HG03097 (cell line): ENCODE results near the gene NOXO1.

Experiments used
- ATAC-seq: cut with Tn5 transposase; IDR thresholded peaks from one replicate; pipeline ENCODE4 v1.9.1; 2021; ENCODE audit not compliant: unreplicated experiment, low FRiP score

Gene NOXO1, protein sequence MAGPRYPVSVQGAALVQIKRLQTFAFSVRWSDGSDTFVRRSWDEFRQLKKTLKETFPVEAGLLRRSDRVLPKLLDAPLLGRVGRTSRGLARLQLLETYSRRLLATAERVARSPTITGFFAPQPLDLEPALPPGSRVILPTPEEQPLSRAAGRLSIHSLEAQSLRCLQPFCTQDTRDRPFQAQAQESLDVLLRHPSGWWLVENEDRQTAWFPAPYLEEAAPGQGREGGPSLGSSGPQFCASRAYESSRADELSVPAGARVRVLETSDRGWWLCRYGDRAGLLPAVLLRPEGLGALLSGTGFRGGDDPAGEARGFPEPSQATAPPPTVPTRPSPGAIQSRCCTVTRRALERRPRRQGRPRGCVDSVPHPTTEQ

DNA sequence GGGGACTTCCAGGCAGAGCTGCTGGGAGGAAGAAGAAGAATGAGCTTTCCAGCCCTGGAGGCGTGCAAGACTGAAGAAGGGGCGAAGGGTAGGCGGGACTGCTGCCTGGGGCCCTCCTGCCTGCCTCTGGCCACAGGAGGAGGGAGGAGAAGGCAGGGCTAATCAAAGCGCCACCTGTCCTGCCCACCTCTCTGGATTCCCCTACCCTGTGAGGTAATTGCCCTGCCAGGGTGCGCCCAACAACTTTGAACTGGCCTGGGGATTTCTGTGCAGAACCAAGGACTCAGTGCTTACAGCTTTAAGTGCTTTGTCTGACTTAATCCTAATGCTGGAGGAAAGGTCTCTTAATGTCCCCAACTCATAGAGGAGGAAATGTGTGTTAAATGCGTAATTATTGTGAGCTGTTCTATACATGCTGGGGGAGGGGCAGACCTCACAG, at the start of gene NOXO1:
NOXO1 (minus strand) TSS at position 72 of the 439 bp plus-strand sequence. CDS start 290 bp downstream, outside the sequence.
- ATAC-seq = no peak

DNA sequence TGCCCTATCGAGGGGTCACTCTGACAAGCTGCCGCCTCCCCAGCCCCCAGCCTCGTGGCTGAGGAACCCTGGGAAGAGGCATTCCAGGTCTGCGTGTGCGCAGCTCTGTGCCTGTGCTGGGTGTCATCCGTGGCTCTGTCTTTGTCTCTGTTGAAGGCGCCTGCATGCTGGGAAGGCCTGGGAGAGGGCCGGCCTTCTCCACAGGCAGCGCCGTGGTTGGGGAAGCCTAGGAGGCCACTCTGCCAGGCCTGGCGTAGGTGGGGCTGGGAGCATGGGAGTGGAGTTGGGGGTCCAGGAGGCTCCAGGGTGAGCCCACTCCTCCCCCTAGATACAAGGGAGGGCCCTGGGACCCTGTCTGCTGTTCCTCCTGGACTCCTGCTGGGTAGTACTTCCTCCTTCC, 48.8 kb upstream of the NOXO1 start:
- ATAC-seq = no peak

DNA sequence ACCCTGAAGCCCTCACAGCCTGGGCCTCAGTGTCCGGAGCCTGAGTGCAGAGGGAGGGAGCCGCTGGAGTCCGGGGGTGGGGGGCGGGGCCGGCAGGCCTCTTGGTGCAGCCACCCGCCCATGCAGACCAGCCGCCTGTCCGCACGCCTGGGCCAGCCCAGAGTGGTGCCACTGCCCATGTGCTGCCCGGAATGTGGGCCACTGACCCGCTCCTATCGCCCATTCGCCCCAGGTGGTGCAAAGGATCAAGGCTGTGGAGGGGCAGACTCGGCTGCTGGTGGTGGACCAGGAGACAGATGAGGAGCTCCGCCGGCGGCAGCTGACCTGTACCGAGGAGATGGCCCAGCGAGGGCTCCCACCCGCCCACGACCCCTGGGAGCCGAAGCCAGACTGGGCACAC, 48.1 kb upstream of the NOXO1 start:
- no peak for ATAC-seq

DNA sequence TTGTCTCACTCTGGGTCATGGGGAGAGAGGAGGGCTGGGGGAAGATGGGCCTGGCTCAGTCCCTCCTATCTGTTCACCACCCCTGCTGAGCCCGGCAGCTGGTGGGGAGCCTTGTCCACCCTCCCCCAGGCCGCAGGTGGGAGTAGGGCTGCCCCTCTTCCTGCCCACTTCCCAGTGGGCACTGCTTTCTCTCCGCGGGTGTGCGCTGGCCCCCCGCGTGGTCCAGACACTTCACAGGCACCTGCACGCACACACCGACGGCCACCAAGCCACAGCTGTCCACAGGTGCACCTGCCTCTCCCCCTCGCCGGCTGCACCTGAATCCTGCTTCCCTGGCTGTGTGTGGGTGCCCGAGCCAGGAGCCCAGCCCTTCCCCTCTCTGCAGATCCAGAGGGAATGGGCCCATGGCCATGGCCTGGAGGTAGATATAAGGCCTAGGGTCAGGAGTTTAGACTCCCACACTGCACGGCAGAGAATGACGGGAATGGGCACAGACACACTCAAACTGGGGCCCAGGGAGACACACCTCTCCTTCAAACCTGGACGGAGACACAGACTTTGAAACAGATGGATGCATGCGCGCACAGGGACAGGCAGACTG, 47.5 kb upstream of the NOXO1 start:
- no peak for ATAC-seq

DNA sequence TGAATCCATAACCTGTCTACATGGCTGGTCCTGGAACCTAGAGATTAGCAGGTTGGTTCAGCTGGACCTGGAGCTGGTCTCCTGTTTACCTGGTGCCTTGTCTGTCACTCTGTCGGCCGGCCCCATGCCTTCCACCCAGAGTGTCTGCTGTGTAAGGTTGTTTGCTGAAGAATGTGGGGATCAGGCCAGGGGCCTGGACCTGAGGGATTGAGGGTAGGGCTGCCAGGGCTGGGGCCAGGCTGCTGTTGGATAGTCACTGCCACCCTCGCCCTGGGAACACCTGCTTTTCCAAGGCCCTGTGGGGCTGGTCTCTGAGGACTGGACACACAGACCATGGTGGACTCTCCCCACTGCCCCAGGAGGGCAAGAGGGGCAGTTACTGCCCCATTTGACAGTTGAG, 46.9 kb upstream of the NOXO1 start:
- ATAC-seq = no peak

DNA sequence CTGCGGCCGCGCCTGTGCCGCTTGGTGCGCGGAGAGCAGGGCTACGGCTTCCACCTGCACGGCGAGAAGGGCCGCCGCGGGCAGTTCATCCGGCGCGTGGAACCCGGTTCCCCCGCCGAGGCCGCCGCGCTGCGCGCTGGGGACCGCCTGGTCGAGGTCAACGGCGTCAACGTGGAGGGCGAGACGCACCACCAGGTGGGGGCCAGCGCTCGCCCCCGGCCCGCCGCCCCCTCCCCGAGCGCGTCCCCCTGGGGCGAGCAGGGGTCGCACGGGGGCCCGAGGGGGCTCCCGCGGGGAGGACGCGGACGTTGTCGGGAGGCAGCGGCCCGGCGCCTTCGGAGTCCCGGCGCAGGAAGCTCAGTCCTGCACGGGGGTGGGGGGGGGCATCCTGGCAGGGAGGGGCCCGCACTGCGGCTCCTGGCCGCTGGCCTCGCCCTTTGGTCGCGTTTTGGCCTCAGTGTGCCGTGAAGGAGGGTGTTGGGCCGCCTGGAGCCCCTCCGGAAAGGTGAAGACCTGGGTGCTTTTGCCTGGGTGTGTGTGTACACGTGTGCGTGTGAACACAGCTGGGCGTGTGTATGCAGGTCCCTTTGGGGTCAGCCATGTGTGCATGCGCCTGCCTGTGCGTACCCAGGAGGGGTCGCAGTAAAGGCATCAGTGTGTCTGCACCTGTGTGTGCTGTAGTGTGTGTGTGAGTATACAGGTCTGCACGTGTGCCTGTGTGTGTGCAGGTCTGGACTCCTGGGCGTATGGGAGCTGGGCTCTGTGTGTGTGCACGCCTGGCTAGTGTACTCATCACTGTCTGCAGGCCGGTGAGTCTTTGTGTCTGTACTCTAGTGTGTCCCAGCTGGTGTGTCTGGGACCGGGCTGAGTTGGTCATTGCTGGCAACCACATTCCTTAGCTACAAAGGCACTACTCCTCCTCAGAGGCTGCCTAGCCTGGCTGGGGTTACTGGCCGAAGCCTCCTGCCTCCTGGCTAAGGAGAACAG, 46.0 kb upstream of the NOXO1 start:
- ATAC-seq = no peak

DNA sequence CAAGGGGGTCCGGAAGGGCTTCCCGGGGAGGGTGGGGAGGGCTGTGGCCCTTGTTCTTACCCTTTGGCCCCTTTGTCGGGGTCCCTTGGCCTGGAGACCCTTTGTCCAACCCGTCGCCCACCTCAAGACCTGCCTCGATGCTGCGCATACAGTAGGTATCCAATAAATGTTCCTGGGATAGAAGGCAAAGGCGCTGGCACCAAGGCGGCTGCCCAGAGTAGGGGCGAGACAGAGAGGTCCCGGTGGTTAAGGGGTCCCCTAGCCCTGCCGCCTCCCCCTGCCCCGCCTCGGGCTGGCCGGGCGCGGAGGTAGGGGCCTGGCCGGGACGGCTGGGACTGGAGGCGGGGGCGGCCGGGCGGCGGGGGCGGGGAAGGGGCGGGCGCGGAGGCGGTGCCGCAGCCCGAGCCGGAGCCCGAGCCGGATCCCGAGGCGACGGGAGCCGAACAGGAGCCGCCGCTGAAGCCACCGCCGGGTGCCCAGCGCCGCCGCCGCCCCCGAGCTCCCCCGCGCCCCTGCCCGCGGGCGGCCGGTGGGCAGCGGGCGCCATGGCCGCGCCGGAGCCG, 45.3 kb upstream of the NOXO1 start, which contains the start of gene NHERF2:
NHERF2 (plus strand) TSS at position 442 of the 563 bp plus-strand sequence; CDS start at position 546, 104 bp downstream.
- ATAC-seq = no peak

DNA sequence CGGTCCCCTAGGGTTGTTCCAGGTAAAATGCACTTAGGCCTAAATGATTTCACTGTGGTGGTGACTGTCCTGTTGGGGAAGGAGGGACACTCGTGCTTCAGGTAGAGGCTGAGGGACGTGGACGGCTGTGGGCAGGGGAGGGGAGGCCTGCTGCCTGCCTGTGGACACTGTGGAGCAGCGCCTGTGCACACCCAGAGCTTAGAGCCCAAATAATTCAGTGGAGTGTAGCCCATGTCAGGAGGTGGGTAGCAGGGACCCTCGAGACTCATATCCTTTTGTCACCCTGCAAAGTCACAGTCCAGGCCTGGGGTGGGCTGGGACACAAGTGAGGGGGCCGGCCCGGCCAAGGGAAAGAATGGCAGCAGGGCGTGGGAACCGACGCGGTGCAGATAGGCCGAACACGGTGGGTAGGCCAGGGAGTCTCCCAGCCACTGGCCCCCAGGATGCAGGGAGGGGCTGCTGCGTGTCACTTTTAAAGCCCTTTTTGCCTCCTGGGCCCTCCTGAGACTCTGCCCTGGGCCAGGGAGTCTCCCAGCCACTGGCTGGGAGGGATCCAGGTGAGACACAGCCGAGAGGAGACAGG, 44.7 kb upstream of the NOXO1 start:
- no peak for ATAC-seq

DNA sequence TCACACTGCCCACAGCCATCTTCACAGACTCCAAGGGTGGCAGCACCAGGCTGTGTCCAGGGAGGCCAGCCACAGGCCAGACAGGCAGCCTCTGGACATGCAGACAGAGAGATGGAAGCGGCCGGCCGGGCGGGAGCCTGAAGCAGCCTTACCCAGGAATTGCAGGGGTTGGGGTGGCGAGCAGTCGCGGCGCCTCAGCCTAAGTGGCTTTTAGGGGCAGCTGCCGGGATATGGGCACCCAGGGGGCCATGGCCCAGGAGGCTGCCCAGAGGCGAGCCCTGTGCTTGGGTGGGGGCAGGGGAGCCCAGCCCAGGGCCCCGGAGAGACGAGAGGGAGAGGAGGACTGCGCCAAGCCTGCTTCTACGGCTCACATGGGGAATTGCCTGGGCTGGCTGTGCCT, 44.0 kb upstream of the NOXO1 start:
- no peak for ATAC-seq

DNA sequence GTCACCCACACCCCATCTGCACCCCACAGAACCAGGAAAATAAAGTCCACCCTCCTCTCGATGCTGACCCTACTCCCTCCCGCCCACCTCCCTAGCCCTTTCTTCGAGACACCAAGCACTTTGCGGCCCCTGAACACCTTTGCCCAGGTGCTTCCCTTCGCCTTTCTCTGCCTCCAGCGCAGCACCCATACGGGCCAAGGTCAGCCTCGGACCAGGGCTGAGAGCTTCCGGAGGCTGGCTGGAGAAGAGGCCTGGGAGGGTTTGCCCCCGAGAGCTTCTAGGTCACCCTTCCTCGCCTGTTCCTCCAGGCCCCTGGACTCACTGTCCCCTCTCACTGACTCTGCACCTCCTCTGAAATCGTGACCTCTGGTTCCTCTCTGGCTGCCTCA, 42.8 kb upstream of the NOXO1 start:
- ATAC-seq = no peak

DNA sequence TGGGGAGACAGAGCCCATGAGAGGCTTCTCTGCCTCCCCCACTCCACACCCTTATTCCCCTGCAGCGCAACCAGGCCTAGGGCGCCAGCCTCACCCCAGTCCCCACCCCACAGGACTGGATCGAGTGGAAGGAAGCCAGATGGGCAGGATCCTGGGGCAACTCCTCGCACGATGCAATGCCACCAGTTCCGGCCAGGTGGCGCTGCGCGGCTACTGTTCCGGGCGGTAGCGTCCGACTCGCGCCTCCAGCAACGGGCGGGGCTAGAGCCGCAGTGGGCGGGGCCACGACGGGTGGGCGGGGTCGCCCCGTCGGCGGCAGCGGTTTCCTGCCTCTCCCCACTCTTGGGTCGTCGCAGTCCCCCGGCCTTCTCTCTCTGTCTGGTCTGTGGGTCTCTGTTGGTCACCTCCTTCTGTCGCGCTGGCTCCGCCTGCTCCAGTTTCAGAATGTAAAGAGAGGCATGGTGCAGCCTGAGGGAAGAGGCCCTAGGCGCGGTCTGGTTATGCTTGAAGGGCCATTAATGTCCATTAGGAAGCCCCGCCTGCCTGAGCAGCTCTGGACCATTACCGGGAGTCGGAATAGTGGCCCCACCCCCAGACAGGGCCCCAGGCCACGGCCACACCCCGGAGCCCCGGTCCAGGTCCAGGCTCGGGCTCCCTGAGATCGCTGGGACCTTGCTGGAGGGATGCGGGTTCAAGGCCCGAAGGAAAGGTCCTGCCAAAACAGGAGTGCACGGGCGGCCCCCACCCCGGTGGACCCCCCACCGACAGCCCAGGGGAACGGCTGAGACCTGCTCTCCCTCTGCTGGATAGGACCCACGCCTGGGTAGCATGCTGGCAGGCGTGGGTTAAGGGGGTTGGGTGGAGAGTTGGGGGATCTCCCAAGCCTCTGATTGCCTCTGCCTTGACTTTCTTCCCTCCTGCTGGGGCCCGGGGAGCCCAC, 42.1 kb upstream of the NOXO1 start:
- ATAC-seq = no peak

DNA sequence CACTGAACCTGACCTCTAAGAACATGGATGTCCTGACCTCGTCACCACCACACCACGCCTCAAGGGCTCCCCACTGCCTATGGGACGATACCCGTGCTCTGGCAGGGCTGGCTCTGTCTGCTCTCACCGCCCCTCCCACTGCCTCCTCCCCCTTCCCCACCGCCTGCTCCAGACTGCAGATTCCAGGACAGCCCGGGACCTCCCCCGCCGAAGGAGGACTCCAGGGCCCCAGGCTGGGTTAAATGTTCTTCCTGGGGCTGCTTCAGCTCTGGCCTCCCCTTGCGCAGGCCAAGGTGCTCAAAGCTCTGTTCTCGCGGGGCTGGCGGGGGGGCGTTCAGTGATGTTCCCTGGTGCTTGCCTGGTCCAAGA, 41.4 kb upstream of the NOXO1 start:
- ATAC-seq = no peak

DNA sequence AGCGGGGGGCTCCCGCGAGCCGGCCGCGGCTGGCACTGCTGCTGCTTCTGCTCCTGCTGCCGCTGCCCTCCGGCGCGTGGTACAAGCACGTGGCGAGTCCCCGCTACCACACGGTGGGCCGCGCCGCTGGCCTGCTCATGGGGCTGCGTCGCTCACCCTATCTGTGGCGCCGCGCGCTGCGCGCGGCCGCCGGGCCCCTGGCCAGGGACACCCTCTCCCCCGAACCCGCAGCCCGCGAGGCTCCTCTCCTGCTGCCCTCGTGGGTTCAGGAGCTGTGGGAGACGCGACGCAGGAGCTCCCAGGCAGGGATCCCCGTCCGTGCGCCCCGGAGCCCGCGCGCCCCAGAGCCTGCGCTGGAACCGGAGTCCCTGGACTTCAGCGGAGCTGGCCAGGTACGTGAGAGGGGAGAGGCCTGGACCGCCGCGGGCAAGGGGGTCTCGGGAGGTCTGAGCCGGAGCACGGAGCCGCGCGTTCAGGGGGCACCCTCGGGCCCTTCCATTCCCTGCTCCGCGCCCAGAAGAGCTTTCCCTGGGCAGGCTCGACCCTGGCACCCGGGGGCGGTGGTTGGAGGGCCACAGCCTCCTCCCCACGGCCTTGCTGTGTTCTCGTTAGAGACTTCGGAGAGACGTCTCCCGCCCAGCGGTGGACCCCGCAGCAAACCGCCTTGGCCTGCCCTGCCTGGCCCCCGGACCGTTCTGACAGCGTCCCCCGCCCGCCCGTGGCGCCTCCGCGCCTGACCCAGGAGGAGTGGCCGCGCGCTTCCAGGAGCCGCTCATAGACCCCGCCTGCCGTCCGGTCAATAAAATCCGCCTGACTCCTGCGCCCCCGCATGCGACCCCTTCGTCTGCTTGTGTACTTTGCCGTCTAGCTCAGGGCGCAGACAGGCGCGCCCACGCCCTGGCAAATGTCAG, 38.9 kb upstream of the NOXO1 start:
- no peak for ATAC-seq

DNA sequence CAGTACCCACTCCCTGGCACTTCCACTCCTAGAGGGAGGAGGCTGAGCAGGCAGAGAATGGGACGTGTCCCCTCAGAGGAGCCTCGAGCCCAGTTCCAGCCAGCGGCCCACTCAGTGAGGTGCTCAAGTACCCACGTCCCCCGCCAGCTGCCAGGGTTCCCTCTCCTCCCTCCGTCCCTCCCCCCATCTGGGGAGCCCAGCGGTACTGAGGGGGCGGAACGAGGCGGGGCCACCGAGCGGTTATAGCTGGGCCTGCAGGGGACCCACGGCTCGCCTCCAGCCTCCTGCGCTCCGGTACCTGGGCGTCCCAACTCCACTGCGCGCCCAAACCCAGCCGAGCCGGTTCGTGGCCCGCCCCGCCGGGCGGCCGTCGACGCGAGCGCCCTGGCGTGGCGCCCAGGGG, 38.2 kb upstream of the NOXO1 start, which contains the start of gene NPW:
NPW (plus strand) TSS at position 268 of the 403 bp plus-strand sequence.
- no peak for ATAC-seq

DNA sequence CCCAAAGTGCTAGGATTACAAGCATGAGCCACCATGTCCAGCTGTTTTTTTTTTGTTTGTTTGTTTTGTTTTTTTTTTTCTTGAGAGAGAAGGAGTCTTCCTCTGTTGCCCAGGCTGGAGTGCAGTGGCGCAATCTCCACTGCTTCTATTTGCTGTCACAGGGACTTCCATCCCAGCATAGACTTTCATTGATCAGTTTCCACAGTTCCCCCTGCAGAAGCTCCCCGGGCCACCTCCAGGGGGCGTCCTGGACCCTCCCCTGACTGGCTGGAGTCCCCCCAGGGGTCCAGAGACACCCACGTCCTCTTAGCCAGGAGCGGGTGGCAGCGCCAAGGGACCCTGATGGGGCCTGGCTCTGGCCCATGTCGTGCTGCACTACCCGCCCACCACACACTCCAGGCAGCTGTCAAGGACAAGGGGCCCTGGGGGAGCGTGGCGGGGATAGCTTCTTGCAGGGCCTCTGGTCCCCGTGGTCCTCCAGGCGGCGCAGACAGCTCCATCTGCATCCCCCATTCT, 35.2 kb upstream of the NOXO1 start:
- ATAC-seq = no peak

DNA sequence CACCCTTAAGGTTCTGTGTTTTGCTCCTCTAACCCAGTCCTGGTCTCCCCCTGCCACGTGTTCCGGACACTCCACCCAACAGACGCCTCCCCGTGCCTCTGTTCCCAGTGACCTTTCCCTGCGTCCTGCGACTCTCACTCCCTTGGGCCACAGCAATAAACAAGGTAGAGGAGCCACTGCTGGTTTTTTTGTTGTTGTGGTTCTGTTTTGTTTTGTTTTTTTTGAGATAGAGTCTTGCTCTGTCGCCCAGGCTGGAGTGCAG, 34.6 kb upstream of the NOXO1 start:
- ATAC-seq = no peak

DNA sequence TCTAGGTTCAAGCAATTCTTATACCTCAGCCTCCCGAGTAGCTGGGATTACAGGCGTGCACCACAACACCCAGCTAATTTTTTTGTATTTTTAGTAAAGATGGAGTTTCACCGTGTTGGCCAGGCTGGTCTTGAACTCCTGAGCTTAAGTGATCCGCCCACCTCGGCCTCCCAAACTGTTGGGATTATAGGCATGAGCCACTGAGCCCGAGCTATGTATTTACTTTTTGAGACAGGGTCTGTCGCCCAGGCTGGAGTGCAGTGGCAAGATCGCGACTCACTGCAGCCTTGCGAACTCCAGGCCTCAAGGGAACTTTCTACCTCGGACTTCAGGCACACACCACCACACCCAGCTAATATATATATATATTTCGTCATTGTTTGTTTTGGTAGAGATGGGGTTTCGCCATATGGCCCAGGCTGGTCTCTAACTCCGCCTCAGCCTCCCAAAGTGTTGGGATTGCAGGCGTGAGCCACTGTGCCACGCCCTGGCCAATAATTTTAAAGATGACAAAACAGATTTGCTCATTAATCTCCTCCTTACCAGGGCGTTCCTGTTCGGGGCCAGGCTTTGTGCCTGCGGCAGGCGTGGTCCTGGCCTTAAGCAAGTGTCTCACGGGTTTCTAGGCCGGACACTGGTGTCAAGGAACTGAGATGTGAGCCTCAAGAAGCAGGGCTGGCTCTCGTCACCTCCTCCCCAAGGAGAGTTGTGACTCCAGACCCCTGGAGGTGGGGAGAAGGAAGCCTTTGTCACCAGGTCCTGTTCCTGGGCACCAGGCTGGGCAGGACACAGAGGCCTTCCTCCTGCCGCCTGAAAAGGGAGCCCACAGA, 34.1 kb upstream of the NOXO1 start:
- ATAC-seq = no peak
